ENCODE data around the gene TSPAN14. TPM values are rescaled to one million over a fixed set of nuclear protein-coding genes. Genes with fewer than 3 reads are reported as not detected.
A peak's percentile ranks its signal among the peaks of the same experiment; 100 is the strongest.

Gene TSPAN14
- total RNA-seq, 4 donors from 2014 or later = 18.9 to 72.9 (median 55.8) TPM

- H3K36me3 ChIP-seq = no peaks in the 10 kb centered on the region
- intact Hi-C loops (cut with DNase I; ENCODE audit: low total_unique reads) = no loop called here
- H3K4me3 ChIP-seq = peak overlapping the region; percentile 30 to 44 (median 43)
- in situ Hi-C loops (cut with MboI; ENCODE audit: low pct_ligation_motif_present in 1 of 4, low pct_unique_long_range_greater_than_20kb in 1 of 4, low sequenced_read_pairs in 3 of 4) = no loop called here
- H3K27ac ChIP-seq = peak overlapping the region; percentile 50 to 76 (median 59)
- H3K27me3 ChIP-seq = no peaks in the 10 kb centered on the region
- peak in 1 of 3 donors; percentile 10 for TF ChIP-seq POLR2AphosphoS5 (IDR thresholded peaks at IDR 0.05)
- peak; percentile 63 to 84 (median 79) for TF ChIP-seq CTCF (IDR thresholded peaks at IDR 0.05)
- TF ChIP-seq POLR2A (IDR thresholded peaks at IDR 0.05) = peak; percentile 65
- no peak for TF ChIP-seq EP300 (IDR thresholded peaks at IDR 0.05; ENCODE audit: low read depth)
- WGBS, 2 donors (ENCODE audit: low coverage in 1 of 2) = 0 to 39% methylated on average over 1 to 27 of the region's 50 CpGs
- no peaks in the 10 kb centered on the region for H3K9me3 ChIP-seq
- peak; percentile 85 for DNase-seq
- H3K4me1 ChIP-seq = peaks cover 0 to 7% (median 0%) of the 10 kb centered on the region in 4 donors
These were observed 81.7 kb downstream of the TSPAN14 start for GRCh38 chr10:80535671-80536360.

GRCh38 chr10:80536361-80536835 lies 82.3 kb downstream of the TSPAN14 start:
- no peak for TF ChIP-seq POLR2A (IDR thresholded peaks at IDR 0.05)
- no peak for TF ChIP-seq POLR2AphosphoS5 (IDR thresholded peaks at IDR 0.05)
- no peak for TF ChIP-seq EP300 (IDR thresholded peaks at IDR 0.05; ENCODE audit: low read depth)
- no peak for TF ChIP-seq CTCF (IDR thresholded peaks at IDR 0.05)
- 73% methylated on average over 17 of the region's 17 CpGs; no CpG with 5 or more reads in 1 of the 2 donors for WGBS, 2 donors (ENCODE audit: low coverage in 1 of 2)
- in situ Hi-C loops (cut with MboI; ENCODE audit: low pct_ligation_motif_present in 1 of 4, low pct_unique_long_range_greater_than_20kb in 1 of 4, low sequenced_read_pairs in 3 of 4) (no loop called here), intact Hi-C loops (cut with DNase I; ENCODE audit: low total_unique reads) (no loop called here)
- H3K4me3 ChIP-seq = peak overlapping the region in 3 of 4 donors; percentile 43 to 44 (median 43)
- H3K27ac ChIP-seq = peak overlapping the region; percentile 50 to 76 (median 59)
- DNase-seq = no peak
- H3K9me3 ChIP-seq = no peaks in the 10 kb centered on the region
- H3K27me3 ChIP-seq = no peaks in the 10 kb centered on the region
- peaks cover 0 to 7% (median 2%) of the 10 kb centered on the region in 4 donors for H3K4me1 ChIP-seq
- H3K36me3 ChIP-seq = no peaks in the 10 kb centered on the region

- in situ Hi-C loops (cut with MboI; ENCODE audit: low pct_ligation_motif_present in 1 of 4, low pct_unique_long_range_greater_than_20kb in 1 of 4, low sequenced_read_pairs in 3 of 4) = no loop called here
- H3K4me1 ChIP-seq = peaks cover 0 to 7% (median 3%) of the 10 kb centered on the region in 4 donors
These were observed 83.1 kb downstream of the TSPAN14 start for GRCh38 chr10:80537086-80537735.

More at GRCh38 chr10:80537086-80537735, 83.1 kb downstream of the TSPAN14 start:
- Histone ChIP-seq H3K27ac (no peak overlapping the region), H3K4me3 (no peak overlapping the region), H3K27me3 (no peaks in the 10 kb centered on the region), H3K36me3 (no peaks in the 10 kb centered on the region), H3K9me3 (no peaks in the 10 kb centered on the region)
- TF ChIP-seq EP300 (IDR thresholded peaks at IDR 0.05; ENCODE audit: low read depth) (no peak), POLR2AphosphoS5 (IDR thresholded peaks at IDR 0.05) (no peak), POLR2A (IDR thresholded peaks at IDR 0.05) (no peak), CTCF (IDR thresholded peaks at IDR 0.05) (no peak)
- DNase-seq = no peak
- 63 to 84% methylated on average over 2 to 8 of the region's 8 CpGs for WGBS, 2 donors (ENCODE audit: low coverage in 1 of 2)
- intact Hi-C loops (cut with DNase I; ENCODE audit: low total_unique reads) = no loop called here
